MM.1S (cell line): ENCODE measurements around the gene ADAM10.

Experiments
- CTCF ChIP-seq: fragments of 300-600 bp; sonication (generic); IDR thresholded peaks from 2 replicates; pipeline ENCODE4 v1.5.1; 2016; ENCODE audit warnings: antibody characterized with exemption, low read length, mixed read lengths
- EZH2 ChIP-seq: fragments of 300-600 bp; sonication (generic); optimal IDR thresholded peaks from 2 replicates; pipeline ENCODE3; 2017; ENCODE audit warnings: low read depth, mild to moderate bottlenecking, antibody characterized with exemption, low read length, mixed read lengths
- EZH2phosphoT487 ChIP-seq: fragments of 300-600 bp; sonication (generic); IDR thresholded peaks from 2 replicates; pipeline ENCODE4 v1.6.1; 2018; ENCODE audit warnings: antibody characterized with exemption, low read length

- TF ChIP-seq CTCF (no peak), EZH2phosphoT487 (no peak), EZH2 (no peak)
Measured at GRCh38 chr15:58574631-58575030, 174.9 kb downstream of the ADAM10 start.
